GM12865 (cell line): ENCODE results near the gene C19orf47.

Experiments used
- DNase-seq: peaks from one replicate; pipeline ENCODE4 v3.0.0; 2010; ENCODE audit warnings: low read depth
- H3K4me3 ChIP-seq: 2 replicates; pipeline ENCODE4 v1.5.1; 2011; ENCODE audit warnings: mild to moderate bottlenecking, low read depth, low read length, control low read depth
- CTCF ChIP-seq: IDR thresholded peaks from 2 replicates; pipeline ENCODE4 v1.5.1; 2011; ENCODE audit warnings: low read length, control low read depth, low read depth, inconsistent platforms; ENCODE audit not compliant: insufficient read depth; ENCODE audit errors: missing control alignments

Gene C19orf47

GRCh38 chr19:40304306-40304705, 43.9 kb downstream of the C19orf47 start:
- TF ChIP-seq CTCF: no peak
- no peak overlapping the region for H3K4me3 ChIP-seq

GRCh38 chr19:40303765-40304164, 44.4 kb downstream of the C19orf47 start:
- no peak for TF ChIP-seq CTCF
- DNase-seq: no peak
- H3K4me3 ChIP-seq: no peak overlapping the region

More at GRCh38 chr19:40304306-40304705, 43.9 kb downstream of the C19orf47 start:
- DNase-seq: no peak

GRCh38 chr19:40302224-40303011, 45.8 kb downstream of the C19orf47 start:
- no peak for TF ChIP-seq CTCF
- H3K4me3 ChIP-seq: no peak overlapping the region
- DNase-seq: no peak

- no peak for TF ChIP-seq CTCF
- no peak overlapping the region for H3K4me3 ChIP-seq
- DNase-seq: no peak
Measured at GRCh38 chr19:40300668-40301067, 47.5 kb downstream of the C19orf47 start.

GRCh38 chr19:40298026-40298425, 50.2 kb downstream of the C19orf47 start:
- no peak for DNase-seq
- no peak overlapping the region for H3K4me3 ChIP-seq
- TF ChIP-seq CTCF: no peak

- no peak for TF ChIP-seq CTCF
- no peak for DNase-seq
- H3K4me3 ChIP-seq: no peak overlapping the region
Measured at GRCh38 chr19:40294560-40294959, 53.6 kb downstream of the C19orf47 start.

GRCh38 chr19:40286971-40287421, 61.2 kb downstream of the C19orf47 start:
- TF ChIP-seq CTCF: no peak
- no peak for DNase-seq
- H3K4me3 ChIP-seq: no peak overlapping the region
